ENCODE data around the gene WDR54. TPM values are rescaled to one million over a fixed set of nuclear protein-coding genes. Genes with fewer than 3 reads are reported as not detected.

WDR54 gene
- total RNA-seq, 4 donors from 2014 or later: 12.3 to 19.7 (median 16.3) TPM; not detected in 1

GRCh38 chr2:74444498-74445318 lies 23.2 kb downstream of the WDR54 start:
- no peak for DNase-seq
- no peaks in the 10 kb centered on the region for H3K36me3 ChIP-seq
- TF ChIP-seq CTCF (IDR thresholded peaks at IDR 0.05) (no peak), POLR2A (IDR thresholded peaks at IDR 0.05) (no peak)
- H3K27ac ChIP-seq: no peak overlapping the region
- peaks cover 0 to 5% of the 10 kb centered on the region in 2 donors for H3K27me3 ChIP-seq
- no peaks in the 10 kb centered on the region for H3K9me3 ChIP-seq
- H3K4me3 ChIP-seq: no peak overlapping the region
- intact Hi-C loops (cut with DNase I; ENCODE audit: low total_unique reads): no loop called here
- peaks cover 0 to 1% of the 10 kb centered on the region in 2 donors for H3K4me1 ChIP-seq

- no peaks in the 10 kb centered on the region for H3K4me1 ChIP-seq
- TF ChIP-seq CTCF (IDR thresholded peaks at IDR 0.05): no peak
Measured at GRCh38 chr2:74447230-74447999, 25.9 kb downstream of the WDR54 start.

GRCh38 chr2:74448771-74449170 lies 27.2 kb downstream of the WDR54 start:
- H3K9me3 ChIP-seq: no peaks in the 10 kb centered on the region
- no peaks in the 10 kb centered on the region for H3K27me3 ChIP-seq
- DNase-seq: no peak
- H3K4me3 ChIP-seq: no peak overlapping the region
- no peaks in the 10 kb centered on the region for H3K4me1 ChIP-seq
- H3K27ac ChIP-seq: no peak overlapping the region
- no peaks in the 10 kb centered on the region for H3K36me3 ChIP-seq
- no peak for TF ChIP-seq POLR2A (IDR thresholded peaks at IDR 0.05)
- TF ChIP-seq CTCF (IDR thresholded peaks at IDR 0.05): no peak
- intact Hi-C loops (cut with DNase I; ENCODE audit: low total_unique reads): no loop called here

More at GRCh38 chr2:74447230-74447999, 25.9 kb downstream of the WDR54 start:
- H3K36me3 ChIP-seq: no peaks in the 10 kb centered on the region
- no peaks in the 10 kb centered on the region for H3K9me3 ChIP-seq
- H3K4me3 ChIP-seq: no peak overlapping the region
- intact Hi-C loops (cut with DNase I; ENCODE audit: low total_unique reads): no loop called here
- H3K27ac ChIP-seq: no peak overlapping the region
- no peak for DNase-seq
- H3K27me3 ChIP-seq: no peaks in the 10 kb centered on the region

GRCh38 chr2:74450570-74451190 lies 29.1 kb downstream of the WDR54 start:
- no peaks in the 10 kb centered on the region for H3K9me3 ChIP-seq
- TF ChIP-seq CTCF (IDR thresholded peaks at IDR 0.05) (no peak), POLR2A (IDR thresholded peaks at IDR 0.05) (no peak)
- intact Hi-C loops (cut with DNase I; ENCODE audit: low total_unique reads): no loop called here
- H3K27me3 ChIP-seq: no peaks in the 10 kb centered on the region
- H3K4me1 ChIP-seq: peaks cover 0 to 6% of the 10 kb centered on the region in 2 donors
- no peak overlapping the region for H3K27ac ChIP-seq
- DNase-seq: no peak
- H3K4me3 ChIP-seq: no peak overlapping the region
- no peaks in the 10 kb centered on the region for H3K36me3 ChIP-seq

All from uterus (tissue), 4 donors.